SJCRH30 (cell line): Measurements from ENCODE around the gene IER2. TPM values are rescaled to one million over a fixed set of nuclear protein-coding genes. Genes with fewer than 3 reads are reported as not detected.
A peak's percentile ranks its signal among the peaks of the same experiment; 100 is the strongest.

Experiments used
- DNase-seq, 2 experiments: peaks; one replicate each; pipeline ENCODE4 v3.0.0-alpha.2; 2015 to 2020
- H3K27ac ChIP-seq: fragments of 250-450 bp; sonication (Bioruptor Pico); 2 replicates; pipeline ENCODE4 v1.5.1; 2020; ENCODE audit warnings: mild to moderate bottlenecking, moderate library complexity
- H3K27me3 ChIP-seq: fragments of 250-450 bp; sonication (Bioruptor Pico); 2 replicates; pipeline ENCODE4 v1.5.1; 2020; ENCODE audit warnings: mild to moderate bottlenecking, moderate library complexity
- H3K36me3 ChIP-seq: fragments of 250-450 bp; sonication (Bioruptor Pico); 2 replicates; pipeline ENCODE4 v1.5.1; 2020; ENCODE audit warnings: mild to moderate bottlenecking, moderate library complexity
- H3K4me1 ChIP-seq: fragments of 250-450 bp; sonication (Bioruptor Pico); 2 replicates; pipeline ENCODE4 v1.5.1; 2020; ENCODE audit warnings: mild to moderate bottlenecking, moderate library complexity
- H3K4me3 ChIP-seq: fragments of 250-450 bp; sonication (Bioruptor Pico); 2 replicates; pipeline ENCODE4 v1.5.1; 2020; ENCODE audit warnings: mild to moderate bottlenecking, moderate library complexity
- H3K9me3 ChIP-seq: fragments of 250-450 bp; sonication (Bioruptor Pico); replicated peaks from 2 replicates; pipeline ENCODE4 v1.5.1; 2020; ENCODE audit warnings: mild to moderate bottlenecking, moderate library complexity
- total RNA-seq: library from RNA; depleted of rRNA; stranded (reverse); fragments of >200 nt; shearing (Covaris generic); gene quantifications from 2 replicates; pipeline ENCODE4 v1.2.3, GENCODE V29; 2014

IER2 gene
- total RNA-seq, 1 experiment from 2014 or later, result 31.7 TPM

- no peaks in the 10 kb centered on the region for H3K27me3 ChIP-seq
- peaks cover 17% of the 10 kb centered on the region for H3K4me1 ChIP-seq
- H3K27ac ChIP-seq, result peak overlapping the region; percentile 49
- no peak overlapping the region for H3K4me3 ChIP-seq
- no peaks in the 10 kb centered on the region for H3K9me3 ChIP-seq
- DNase-seq, result peak; percentile 43 to 57
- peaks cover 42% of the 10 kb centered on the region for H3K36me3 ChIP-seq
Observed at GRCh38 chr19:13127811-13128575, 22.2 kb upstream of the IER2 start.

GRCh38 chr19:13128583-13128982 lies 21.6 kb upstream of the IER2 start:
- Histone ChIP-seq H3K4me3 (no peak overlapping the region), H3K27ac (peak overlapping the region; percentile 49), H3K27me3 (no peaks in the 10 kb centered on the region), H3K36me3 (peaks cover 41% of the 10 kb centered on the region), H3K9me3 (no peaks in the 10 kb centered on the region), H3K4me1 (peaks cover 17% of the 10 kb centered on the region)
- DNase-seq, result no peak

GRCh38 chr19:13129384-13129783 lies 20.8 kb upstream of the IER2 start:
- no peak overlapping the region for H3K4me3 ChIP-seq
- DNase-seq, result no peak
- no peaks in the 10 kb centered on the region for H3K9me3 ChIP-seq
- peaks cover 17% of the 10 kb centered on the region for H3K4me1 ChIP-seq
- H3K36me3 ChIP-seq, result peaks cover 41% of the 10 kb centered on the region
- no peak overlapping the region for H3K27ac ChIP-seq
- no peaks in the 10 kb centered on the region for H3K27me3 ChIP-seq

DNA sequence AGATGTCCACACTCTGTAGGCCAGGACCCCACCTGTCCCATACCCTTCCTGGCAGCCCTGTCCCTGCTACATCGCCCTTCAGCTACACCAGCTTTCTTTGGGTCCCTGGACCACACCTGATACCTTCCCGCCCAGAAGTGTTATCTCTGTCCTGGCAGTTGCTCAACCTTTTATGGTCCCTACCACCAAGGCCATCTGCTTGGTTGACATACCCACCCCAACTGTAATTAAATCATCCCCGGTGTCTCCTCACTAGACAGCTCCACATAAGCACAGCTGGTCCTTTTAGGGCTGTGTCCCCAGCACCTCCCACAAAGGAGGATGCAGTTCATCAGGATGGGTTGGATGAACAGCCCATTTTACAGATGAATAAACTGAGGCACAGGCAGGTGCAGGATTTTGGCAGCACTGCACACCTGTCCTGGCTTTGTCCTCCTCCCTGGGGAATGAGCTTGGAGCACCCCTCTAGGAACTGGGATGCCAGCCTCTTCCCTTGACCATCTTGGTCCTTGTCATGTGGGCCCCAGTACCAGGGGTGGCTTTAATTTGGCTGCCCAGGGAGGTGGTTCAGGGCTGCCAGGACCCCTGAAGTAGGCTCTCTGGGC lies 19.2 kb upstream of the IER2 start:
- H3K27ac ChIP-seq, result no peak overlapping the region
- no peak overlapping the region for H3K4me3 ChIP-seq
- peaks cover 44% of the 10 kb centered on the region for H3K36me3 ChIP-seq
- DNase-seq, result no peak
- H3K9me3 ChIP-seq, result no peaks in the 10 kb centered on the region
- no peaks in the 10 kb centered on the region for H3K27me3 ChIP-seq
- peaks cover 17% of the 10 kb centered on the region for H3K4me1 ChIP-seq

GRCh38 chr19:13132471-13133180 lies 17.6 kb upstream of the IER2 start:
- Histone ChIP-seq H3K36me3 (peaks cover 51% of the 10 kb centered on the region), H3K4me3 (no peak overlapping the region), H3K27me3 (no peaks in the 10 kb centered on the region), H3K9me3 (no peaks in the 10 kb centered on the region), H3K27ac (no peak overlapping the region), H3K4me1 (peaks cover 10% of the 10 kb centered on the region)
- DNase-seq, result no peak

DNA sequence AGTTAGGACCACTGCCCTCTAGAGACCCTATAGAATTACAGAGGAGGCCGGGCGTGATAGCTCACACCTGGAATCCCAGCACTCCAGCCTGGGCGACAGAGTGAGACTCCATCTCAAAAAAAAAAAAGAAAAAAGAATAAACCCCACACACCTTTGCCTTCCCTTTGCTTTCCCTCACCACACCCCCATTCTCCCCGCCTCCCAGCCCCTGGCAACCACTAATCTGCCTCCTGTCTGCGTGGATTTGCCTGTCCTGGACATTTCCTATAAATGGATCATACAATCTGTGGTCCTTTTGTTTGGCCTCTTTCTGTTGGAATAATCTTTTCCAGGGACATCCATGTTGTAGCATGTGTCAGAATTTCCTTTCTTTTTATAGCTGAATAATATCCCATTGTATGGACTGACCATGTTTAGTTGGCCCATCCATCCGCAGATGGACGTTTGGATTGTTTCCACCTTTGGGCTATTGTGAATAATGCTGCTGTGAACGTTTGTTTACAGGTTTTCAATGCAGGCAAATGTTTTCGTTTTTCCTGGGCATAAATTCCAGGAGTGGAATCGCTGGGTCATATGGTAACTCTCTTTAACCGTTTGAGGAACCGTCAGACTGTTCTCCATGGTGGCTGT lies 16.9 kb upstream of the IER2 start:
- no peaks in the 10 kb centered on the region for H3K27me3 ChIP-seq
- H3K27ac ChIP-seq, result no peak overlapping the region
- no peak for DNase-seq
- peaks cover 3% of the 10 kb centered on the region; the same call in 1 of the 2 replicates for H3K4me1 ChIP-seq
- peaks cover 58% of the 10 kb centered on the region for H3K36me3 ChIP-seq
- H3K4me3 ChIP-seq, result no peak overlapping the region
- H3K9me3 ChIP-seq, result no peaks in the 10 kb centered on the region

DNA sequence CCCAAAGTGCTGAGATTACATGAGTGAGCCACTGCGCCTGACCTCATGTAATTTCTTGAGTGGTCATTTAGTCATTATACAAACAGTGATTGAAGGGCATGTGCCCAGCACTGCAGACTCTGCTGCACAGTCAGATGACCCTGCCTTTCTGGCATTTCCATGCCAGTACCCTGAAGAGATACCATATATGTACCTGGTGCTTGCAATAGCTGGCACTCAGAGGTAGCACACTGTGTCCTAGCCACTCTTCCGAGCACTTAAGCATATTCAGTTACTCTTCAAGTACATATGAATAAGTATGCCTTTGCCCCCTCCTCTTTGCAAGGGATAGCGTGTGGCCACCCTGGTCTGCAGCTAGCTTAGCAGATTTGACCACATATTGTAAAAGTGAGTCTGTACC lies 15.6 kb upstream of the IER2 start:
- no peak overlapping the region for H3K4me3 ChIP-seq
- no peak overlapping the region for H3K27ac ChIP-seq
- DNase-seq, result no peak
- H3K9me3 ChIP-seq, result no peaks in the 10 kb centered on the region
- no peaks in the 10 kb centered on the region for H3K27me3 ChIP-seq
- no peaks in the 10 kb centered on the region for H3K4me1 ChIP-seq
- peaks cover 64% of the 10 kb centered on the region for H3K36me3 ChIP-seq

DNA sequence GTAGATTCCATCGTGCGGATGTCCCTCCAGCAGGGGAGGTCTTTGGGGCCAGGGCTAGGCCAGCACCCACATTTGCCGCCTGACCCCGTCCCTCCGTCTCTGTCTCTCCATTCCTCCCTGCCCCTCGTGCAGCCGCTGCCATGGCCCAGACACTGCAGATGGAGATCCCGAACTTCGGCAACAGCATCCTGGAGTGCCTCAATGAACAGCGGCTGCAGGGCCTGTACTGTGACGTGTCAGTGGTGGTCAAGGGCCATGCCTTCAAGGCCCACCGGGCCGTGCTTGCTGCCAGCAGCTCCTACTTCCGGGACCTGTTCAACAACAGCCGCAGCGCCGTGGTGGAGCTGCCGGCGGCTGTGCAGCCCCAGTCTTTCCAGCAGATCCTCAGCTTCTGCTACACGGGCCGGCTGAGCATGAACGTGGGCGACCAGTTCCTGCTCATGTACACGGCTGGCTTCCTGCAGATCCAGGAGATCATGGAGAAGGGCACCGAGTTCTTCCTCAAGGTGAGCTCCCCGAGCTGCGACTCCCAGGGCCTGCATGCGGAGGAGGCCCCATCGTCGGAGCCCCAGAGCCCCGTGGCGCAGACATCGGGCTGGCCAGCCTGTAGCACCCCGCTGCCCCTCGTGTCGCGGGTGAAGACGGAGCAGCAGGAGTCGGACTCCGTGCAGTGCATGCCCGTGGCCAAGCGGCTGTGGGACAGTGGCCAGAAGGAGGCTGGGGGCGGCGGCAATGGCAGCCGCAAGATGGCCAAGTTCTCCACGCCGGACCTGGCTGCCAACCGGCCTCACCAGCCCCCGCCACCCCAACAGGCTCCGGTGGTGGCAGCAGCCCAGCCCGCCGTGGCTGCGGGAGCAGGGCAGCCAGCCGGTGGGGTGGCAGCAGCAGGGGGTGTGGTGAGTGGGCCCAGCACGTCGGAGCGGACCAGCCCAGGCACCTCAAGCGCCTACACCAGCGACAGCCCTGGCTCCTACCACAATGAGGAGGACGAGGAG lies 14.8 kb upstream of the IER2 start:
- Histone ChIP-seq H3K4me3 (no peak overlapping the region), H3K27me3 (no peaks in the 10 kb centered on the region), H3K9me3 (no peaks in the 10 kb centered on the region), H3K4me1 (no peaks in the 10 kb centered on the region), H3K36me3 (peaks cover 57% of the 10 kb centered on the region), H3K27ac (no peak overlapping the region)
- DNase-seq, result no peak

DNA sequence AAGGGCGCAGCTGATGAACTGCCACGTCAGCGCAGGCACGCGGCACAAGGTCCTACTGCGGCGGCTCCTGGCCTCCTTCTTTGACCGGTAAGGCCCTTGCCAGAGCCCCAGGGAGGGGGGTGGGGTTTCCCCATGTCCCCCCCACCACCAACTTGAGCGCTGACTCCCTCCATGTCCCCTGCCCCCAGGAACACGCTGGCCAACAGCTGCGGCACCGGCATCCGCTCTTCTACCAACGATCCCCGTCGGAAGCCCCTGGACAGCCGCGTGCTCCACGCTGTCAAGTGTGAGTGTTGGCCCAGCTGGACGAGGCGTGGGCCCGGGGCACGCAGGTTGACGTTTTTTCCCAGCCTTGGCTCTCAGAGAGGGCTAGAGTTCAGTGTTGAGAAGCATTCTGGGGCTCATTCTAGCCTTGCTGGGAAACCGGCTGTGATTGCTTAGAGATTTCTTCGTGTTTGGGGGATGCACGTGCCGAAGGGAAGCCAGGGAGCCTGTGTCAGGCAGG lies 12.9 kb upstream of the IER2 start:
- no peak overlapping the region for H3K4me3 ChIP-seq
- no peak for DNase-seq
- H3K9me3 ChIP-seq, result no peaks in the 10 kb centered on the region
- H3K27me3 ChIP-seq, result no peaks in the 10 kb centered on the region
- peaks cover 53% of the 10 kb centered on the region for H3K36me3 ChIP-seq
- no peaks in the 10 kb centered on the region for H3K4me1 ChIP-seq
- no peak overlapping the region for H3K27ac ChIP-seq

DNA sequence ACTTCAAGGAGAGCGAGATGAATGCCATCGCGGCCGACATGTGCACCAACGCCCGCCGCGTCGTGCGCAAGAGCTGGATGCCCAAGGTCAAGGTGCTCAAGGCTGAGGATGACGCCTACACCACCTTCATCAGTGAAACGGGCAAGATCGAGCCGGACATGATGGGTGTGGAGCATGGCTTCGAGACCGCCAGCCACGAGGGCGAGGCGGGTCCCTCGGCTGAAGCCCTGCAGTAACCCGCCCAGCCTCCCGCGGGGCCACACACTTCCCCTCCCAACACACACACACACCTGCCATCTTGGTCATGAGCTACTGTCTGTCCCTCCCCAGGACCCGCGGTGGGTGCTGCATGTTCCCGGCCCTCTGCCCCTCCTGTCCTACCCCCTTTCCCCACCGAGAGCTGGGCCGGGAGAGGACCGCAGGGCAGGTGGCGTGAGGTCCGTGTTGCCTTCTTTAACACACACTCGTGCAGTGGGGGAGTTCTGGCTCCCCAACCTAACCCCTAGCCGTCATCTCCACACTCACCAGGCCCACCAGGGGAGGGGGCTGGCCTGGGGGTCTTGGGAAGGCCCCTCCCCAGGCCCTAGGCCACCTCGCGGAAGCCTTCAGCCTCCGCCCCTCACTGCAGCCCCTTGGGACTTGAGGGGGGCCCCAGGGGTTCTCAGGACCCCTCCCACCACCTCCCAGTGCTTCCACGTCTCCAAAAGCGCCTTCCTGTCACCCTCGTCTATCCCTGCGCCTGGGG lies 11.9 kb upstream of the IER2 start:
- no peak overlapping the region for H3K4me3 ChIP-seq
- H3K27me3 ChIP-seq, result no peaks in the 10 kb centered on the region
- H3K9me3 ChIP-seq, result no peaks in the 10 kb centered on the region
- H3K4me1 ChIP-seq, result peaks cover 6% of the 10 kb centered on the region
- no peak overlapping the region for H3K27ac ChIP-seq
- H3K36me3 ChIP-seq, result peaks cover 48% of the 10 kb centered on the region
- no peak for DNase-seq

- no peaks in the 10 kb centered on the region for H3K27me3 ChIP-seq
- no peaks in the 10 kb centered on the region for H3K9me3 ChIP-seq
- H3K27ac ChIP-seq, result no peak overlapping the region
- H3K4me1 ChIP-seq, result peaks cover 9% of the 10 kb centered on the region
- H3K36me3 ChIP-seq, result peaks cover 42% of the 10 kb centered on the region
- no peak for DNase-seq
- no peak overlapping the region for H3K4me3 ChIP-seq
Observed at GRCh38 chr19:13138916-13139198, 11.4 kb upstream of the IER2 start.

DNA sequence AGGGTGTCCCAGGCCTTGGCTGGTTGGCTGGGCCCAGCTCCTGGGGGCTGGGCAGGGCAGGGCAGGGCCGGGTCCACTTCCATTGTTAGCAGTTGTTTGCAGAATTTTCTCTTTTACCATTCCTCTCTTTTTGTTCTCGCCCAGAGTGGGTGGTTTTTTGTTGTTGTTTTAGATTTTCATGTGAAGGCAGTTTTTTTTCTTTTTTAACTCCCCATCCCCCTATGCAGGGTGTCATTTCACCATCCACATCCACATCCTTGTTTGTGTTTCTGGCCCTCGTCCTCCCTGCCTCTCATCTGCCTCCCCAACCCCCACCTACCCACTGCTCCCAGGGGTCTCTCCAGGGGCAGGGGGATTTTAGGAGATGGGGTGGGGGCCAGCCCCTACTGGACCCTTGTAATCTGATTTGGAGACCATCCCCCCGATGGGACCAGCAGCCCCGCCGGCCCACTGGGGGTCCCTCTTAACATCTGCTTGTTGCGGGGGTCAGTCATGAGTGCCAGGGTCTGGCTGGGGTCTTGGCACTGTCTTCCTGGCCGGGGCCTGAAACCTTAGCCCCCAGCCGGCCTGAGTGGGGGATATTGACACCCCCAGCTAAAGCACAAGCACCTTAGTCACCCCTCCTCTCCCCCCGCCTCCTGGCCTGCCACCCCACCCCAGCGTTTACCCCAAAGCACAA lies 10.4 kb upstream of the IER2 start:
- Histone ChIP-seq H3K36me3 (peaks cover 39% of the 10 kb centered on the region), H3K27ac (no peak overlapping the region)

More for the DNA sequence above, 10.4 kb upstream of the IER2 start:
- Histone ChIP-seq H3K4me3 (no peak overlapping the region), H3K27me3 (no peaks in the 10 kb centered on the region), H3K9me3 (no peaks in the 10 kb centered on the region), H3K4me1 (peaks cover 9% of the 10 kb centered on the region)
- DNase-seq, result no peak
